ENCODE measurements around the gene AGO4.
"Not testable (repeated sequence)": the region's sequence is repeated elsewhere in the genome, so short reads cannot be mapped to it uniquely, and the experiment has no call there.

AGO4 gene

DNA sequence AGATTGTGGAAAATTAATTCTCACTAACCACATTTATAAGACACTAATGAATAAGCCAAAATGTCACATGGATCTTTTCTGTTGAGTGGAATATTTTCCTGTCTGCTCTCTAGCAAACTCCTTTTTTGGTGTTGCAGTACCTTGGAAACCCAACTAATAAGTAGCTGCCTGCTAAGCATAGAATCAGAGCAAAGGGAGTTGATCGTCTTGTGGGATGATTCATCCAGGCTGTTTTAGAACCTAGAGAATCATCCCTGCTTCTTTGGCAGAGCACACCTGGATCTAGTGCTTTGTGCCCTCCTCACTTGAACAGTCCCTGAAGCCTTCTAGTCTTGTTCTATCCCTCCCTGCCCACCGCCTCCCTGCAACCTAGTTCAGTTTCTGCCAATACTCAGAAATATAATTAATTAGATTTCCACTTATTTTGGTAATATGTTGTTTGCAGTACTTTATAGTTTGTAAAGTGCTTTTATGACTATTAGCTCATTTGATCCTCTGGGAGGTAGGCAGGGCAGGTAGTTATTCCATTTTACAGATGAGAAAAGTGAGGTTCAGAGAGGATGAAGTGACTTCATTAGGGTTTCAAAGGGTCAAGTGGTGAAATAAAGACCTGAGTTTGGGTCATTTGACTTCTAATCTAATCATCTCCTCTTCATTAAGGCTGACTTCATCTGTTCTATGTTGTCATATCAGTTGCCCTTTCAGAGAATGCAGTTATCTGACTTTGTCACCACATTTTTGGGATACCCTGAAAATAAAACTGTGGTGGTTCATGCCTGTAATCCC, 2.5 kb downstream of the AGO4 start:
- no peak for DNase-seq (ENCODE audit: low read depth)

GRCh38 chr1:35812754-35813153, 4.9 kb downstream of the AGO4 start:
- DNase-seq (ENCODE audit: low read depth): not testable (repeated sequence)

DNA sequence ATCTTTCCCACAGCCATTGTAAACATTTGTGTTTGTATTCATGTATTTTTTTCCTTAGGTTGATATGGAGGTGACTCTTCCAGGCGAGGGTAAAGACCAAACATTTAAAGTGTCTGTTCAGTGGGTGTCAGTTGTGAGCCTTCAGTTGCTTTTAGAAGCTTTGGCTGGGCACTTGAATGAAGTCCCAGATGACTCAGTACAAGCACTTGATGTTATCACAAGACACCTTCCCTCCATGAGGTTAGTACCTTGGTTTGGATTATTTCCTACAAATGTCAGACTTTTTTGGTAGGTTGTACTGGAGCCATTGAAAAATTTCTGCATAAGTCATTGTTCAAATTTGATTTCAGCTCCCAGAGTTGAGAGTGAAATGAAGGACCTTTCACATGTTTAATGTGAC, 17.4 kb downstream of the AGO4 start:
- DNase-seq (ENCODE audit: low read depth): no peak

DNA sequence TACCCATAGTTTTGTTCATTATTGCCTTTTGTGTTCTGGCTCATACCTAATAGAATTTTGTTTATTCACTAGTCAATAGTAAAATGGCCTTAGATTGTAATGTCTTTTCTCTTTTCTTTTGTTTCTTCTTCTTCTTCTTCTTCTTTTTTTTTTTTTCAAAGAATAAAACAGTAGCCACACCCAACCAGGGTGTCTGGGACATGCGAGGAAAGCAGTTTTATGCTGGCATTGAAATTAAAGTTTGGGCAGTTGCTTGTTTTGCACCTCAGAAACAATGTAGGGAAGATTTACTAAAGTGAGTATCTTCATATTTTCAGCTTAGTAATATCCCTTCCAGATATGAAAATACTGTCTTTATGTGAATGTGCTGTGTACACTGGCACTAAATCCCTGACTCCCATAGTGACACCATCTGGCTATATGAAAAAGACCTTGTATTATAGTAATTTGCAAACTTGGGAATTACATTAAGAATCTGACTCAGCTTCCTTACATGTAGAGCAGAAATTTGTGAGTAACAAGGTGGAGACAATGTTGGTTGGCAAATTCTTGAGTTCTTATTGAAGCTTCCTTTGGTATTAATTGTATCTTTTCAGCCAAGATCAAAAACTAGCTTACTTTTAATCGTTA, 24.6 kb downstream of the AGO4 start:
- no peak for DNase-seq (ENCODE audit: low read depth)

GRCh38 chr1:35833395-35833794, 25.6 kb downstream of the AGO4 start:
- no peak for DNase-seq (ENCODE audit: low read depth)

DNA sequence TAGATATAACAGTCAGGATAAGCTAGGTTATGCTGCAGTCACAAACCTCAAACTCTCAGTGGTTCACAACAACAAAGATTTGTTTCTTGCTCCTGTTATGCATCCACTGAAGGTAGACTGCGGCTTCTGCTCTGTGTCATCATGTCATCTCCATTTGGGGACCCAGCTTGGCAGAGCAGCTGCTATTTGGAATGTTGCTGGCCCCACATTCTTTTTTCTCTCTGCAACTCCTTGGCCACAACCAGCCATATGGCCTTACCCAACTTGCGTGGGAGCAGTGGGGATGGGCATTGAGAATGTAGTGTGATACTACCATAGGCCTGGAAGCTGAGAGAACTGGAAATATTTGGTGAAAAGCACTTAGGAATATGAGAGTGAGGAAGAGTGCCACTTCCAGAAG, 26.4 kb downstream of the AGO4 start:
- DNase-seq (ENCODE audit: low read depth): no peak

- no peak for DNase-seq (ENCODE audit: low read depth)
Observed at GRCh38 chr1:35835398-35835797, 27.6 kb downstream of the AGO4 start.

- no peak for DNase-seq (ENCODE audit: low read depth)
Observed at GRCh38 chr1:35836734-35837133, 28.9 kb downstream of the AGO4 start.

DNA sequence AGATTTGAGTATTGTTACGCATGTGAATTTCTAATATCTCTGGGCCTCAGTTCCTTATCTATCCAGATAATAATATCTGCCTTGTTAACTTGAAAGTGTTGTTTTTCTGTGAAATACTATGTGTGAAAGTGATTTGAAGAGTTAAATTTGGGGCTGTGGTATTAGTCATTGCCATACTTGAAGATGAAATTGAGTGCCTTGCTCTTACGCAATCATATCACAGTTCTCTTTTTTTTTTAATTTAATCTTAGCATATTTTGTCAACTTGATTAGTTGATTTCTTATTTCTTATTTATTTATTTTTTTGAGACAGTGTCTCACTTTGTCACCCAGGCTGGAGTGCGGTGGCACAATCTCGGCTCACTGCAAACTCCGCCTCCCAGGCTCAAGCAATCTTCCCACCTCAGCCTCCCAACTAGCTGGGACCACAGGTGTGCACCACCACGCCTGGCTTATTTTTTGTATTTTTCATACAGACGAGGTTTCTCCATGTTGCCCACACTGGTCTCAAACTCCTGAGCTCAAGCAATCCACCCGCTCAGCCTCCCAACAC, 31.0 kb downstream of the AGO4 start:
- no peak for DNase-seq (ENCODE audit: low read depth)

DNA sequence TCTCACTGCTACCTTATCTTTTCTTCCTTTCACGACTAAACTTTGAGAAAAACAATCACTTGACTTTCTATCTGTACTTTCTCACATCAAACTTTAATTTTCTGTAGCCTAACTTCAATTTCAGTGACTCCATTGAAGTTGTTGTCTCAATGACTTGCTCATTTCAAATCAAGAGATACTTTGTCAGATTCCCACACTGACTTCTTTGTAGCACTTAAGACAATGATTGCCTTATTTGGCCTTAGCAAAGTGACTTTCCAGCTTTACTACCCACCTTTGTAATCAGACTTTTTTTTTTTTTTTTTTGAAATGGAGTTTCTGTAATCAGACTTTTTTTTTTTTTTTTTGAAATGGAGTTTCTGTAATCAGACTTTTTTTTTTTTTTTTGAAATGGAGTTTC, 37.0 kb downstream of the AGO4 start:
- DNase-seq (ENCODE audit: low read depth): no peak

GRCh38 chr1:35845766-35846165, 38.0 kb downstream of the AGO4 start:
- no peak for DNase-seq (ENCODE audit: low read depth)

DNA sequence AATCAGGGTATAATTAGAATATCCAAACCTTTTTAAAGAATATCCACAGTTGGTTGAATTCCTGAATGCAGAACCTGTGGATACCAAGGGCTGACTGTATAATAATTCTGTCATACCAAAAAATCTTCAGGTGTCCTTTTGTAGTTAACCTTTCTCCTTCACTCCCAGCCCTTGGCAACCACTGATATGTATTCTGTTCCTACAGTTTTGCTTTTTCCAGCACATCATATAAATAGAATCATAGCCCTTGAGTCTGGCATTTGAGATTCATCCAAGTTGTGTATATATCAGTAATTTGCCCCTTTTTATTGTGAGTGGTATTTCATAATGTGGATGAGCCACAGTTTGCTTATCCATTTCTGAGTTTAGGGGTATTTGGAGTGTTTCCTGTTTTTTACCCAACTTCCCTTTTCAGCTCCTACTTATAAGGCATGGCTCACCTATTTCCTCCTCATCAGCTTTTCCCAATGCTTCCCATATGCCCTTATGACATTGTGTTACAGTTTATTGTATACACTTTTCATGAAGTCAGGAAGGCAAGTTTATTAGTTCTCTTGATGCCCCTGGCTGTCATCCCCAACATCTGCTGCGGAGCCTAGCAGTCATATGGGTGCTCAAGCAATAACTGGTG, 40.2 kb downstream of the AGO4 start:
- DNase-seq (ENCODE audit: low read depth): no peak

- DNase-seq (ENCODE audit: low read depth): no peak
Observed at GRCh38 chr1:35850051-35850450, 42.2 kb downstream of the AGO4 start.

DNA sequence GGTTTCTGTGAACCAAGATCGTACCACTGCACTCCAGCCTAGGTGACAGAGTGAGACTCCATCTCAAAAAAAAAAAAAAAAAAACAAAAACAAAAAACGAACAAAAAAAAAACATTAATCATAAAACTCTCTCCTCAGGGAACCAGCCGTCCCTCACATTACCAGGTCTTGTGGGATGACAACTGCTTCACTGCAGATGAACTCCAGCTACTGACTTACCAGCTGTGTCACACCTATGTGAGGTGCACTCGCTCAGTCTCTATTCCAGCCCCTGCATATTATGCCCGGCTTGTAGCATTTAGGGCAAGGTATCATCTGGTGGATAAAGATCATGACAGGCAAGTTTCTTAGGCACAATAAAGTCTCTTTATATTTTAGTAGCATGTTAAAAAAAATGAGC, 42.9 kb downstream of the AGO4 start:
- DNase-seq (ENCODE audit: low read depth): no peak

DNA sequence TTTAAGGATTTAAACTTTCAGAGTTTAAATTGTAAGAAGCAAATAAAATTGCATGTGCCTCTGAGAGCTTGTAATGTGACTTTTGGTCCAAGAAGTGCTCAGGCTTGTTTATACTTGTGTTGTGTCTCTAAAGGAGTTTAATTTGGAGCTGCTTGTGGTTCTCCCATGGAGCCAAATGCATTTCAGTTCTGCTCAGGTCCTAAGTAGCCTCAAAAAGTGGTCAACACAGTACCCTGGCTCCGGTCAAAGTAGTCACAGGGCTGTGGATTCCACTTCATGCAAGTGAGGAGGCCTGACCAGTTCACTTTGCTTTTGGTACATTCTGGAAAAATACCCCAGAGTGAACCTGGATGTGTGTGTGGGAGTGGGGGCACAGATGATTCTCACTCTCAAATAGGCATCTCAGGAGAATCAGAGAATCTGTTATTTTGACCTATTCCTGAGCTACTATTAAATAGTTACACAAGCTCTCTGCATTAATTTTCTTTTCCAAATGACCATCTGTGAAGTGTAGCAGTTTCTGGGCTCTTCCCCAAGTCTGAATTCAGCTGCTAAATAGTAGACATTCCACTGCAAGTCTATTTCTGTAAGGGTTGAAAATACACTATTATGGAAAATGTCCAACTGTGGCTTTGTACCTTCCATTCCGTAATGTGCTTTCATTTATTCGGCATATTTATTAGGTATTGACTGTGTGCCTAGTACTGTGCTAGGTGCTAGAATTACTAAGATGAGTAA, 43.5 kb downstream of the AGO4 start:
- no peak for DNase-seq (ENCODE audit: low read depth)

- no peak for DNase-seq (ENCODE audit: low read depth)
Observed at GRCh38 chr1:35852241-35852640, 44.4 kb downstream of the AGO4 start.

GRCh38 chr1:35854989-35855700, 47.3 kb downstream of the AGO4 start:
- DNase-seq (ENCODE audit: low read depth): no peak

DNA sequence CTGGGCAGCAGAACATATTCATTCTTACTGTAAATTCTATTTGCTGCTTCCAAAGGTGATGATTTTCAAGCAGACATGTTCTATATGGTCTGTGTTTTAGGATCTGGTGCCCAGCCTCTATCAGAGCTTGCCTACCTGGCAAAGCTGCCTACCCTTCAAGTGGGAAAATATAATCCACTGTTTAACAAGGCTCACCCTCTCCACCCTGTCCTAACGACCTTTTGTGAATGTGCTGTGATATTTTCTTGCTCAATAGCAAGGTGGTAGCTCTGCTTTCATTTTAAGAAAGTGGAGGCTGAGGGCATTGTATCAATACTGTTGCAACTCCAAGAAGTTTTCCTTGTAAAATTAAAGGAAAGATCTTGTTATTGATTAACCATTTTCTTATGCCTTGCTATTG, 49.1 kb downstream of the AGO4 start:
- no peak for DNase-seq (ENCODE audit: low read depth)

GRCh38 chr1:35857830-35858229, 50.0 kb downstream of the AGO4 start:
- no peak for DNase-seq (ENCODE audit: low read depth)

- DNase-seq (ENCODE audit: low read depth): no peak
Observed at GRCh38 chr1:35860696-35861095, 52.9 kb downstream of the AGO4 start.

DNA sequence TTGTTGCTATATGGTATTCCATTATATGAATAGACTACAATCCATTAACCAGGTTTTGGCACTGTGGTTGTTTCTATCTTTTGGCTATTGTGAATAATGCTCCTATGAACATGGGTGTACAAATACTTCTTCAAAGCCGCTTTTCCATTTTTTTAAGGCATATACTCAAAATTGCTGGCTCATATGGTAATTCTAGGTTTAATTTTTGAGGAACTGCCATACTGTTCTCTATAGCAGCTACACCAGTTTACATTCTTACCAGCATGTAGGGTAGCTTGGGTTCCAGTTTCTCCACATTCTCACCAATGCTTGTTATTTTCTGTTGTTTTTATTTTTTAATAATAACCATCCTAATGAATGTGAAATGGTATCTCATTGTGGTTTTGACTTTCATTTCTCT, 55.3 kb downstream of the AGO4 start:
- DNase-seq (ENCODE audit: low read depth): no peak
